GM18867 (cell line): Measurements from ENCODE around the gene TUBB3.

ENCODE experiments used
- ATAC-seq: cut with Tn5 transposase; IDR thresholded peaks from one replicate; pipeline ENCODE4 v1.9.1; 2021; ENCODE audit warnings: mild to moderate bottlenecking, moderate library complexity; ENCODE audit not compliant: unreplicated experiment

The TUBB3 gene

GRCh38 chr16:89936981-89937380, 13.8 kb downstream of the TUBB3 start:
- no peak for ATAC-seq

- ATAC-seq, result no peak
These were observed 15.2 kb downstream of the TUBB3 start for GRCh38 chr16:89938175-89938885.

GRCh38 chr16:89944773-89945172, 21.6 kb downstream of the TUBB3 start:
- ATAC-seq, result no peak

GRCh38 chr16:89945654-89946053, 22.5 kb downstream of the TUBB3 start:
- ATAC-seq, result no peak

- ATAC-seq, result no peak
These were observed 23.4 kb downstream of the TUBB3 start for GRCh38 chr16:89946515-89946914.

GRCh38 chr16:89949121-89949742, 26.1 kb downstream of the TUBB3 start:
- no peak for ATAC-seq

GRCh38 chr16:89949756-89950155, 26.6 kb downstream of the TUBB3 start:
- ATAC-seq, result no peak

GRCh38 chr16:89951509-89951908, 28.4 kb downstream of the TUBB3 start:
- ATAC-seq, result no peak

- no peak for ATAC-seq
These were observed 28.9 kb downstream of the TUBB3 start for GRCh38 chr16:89952049-89952448.

GRCh38 chr16:89952551-89952950, 29.4 kb downstream of the TUBB3 start:
- ATAC-seq, result no peak

GRCh38 chr16:89953671-89954406, 30.7 kb downstream of the TUBB3 start:
- peak; percentile 47 for ATAC-seq

- no peak for ATAC-seq
These were observed 31.3 kb downstream of the TUBB3 start for GRCh38 chr16:89954462-89954861.

- ATAC-seq, result no peak
These were observed 32.0 kb downstream of the TUBB3 start for GRCh38 chr16:89955001-89955685.

GRCh38 chr16:89956505-89957215, 33.5 kb downstream of the TUBB3 start:
- ATAC-seq, result no peak

- no peak for ATAC-seq
These were observed 34.2 kb downstream of the TUBB3 start for GRCh38 chr16:89957216-89957785.

- ATAC-seq, result no peak
These were observed 34.9 kb downstream of the TUBB3 start for GRCh38 chr16:89958068-89958467.

- no peak for ATAC-seq
These were observed 35.5 kb downstream of the TUBB3 start for GRCh38 chr16:89958596-89958995.

GRCh38 chr16:89960966-89961365, 37.8 kb downstream of the TUBB3 start:
- ATAC-seq, result no peak

- no peak for ATAC-seq
These were observed 38.8 kb downstream of the TUBB3 start for GRCh38 chr16:89961920-89962319.

- no peak for ATAC-seq
These were observed 39.8 kb downstream of the TUBB3 start for GRCh38 chr16:89962754-89963498.
